Smooth muscle cell of the umbilical artery (primary cell): ENCODE measurements around the gene GATA6. TPM values are rescaled to one million over a fixed set of nuclear protein-coding genes. Genes with fewer than 3 reads are reported as not detected.

Experiments used
- total RNA-seq: library from RNA; depleted of rRNA; stranded (reverse); fragments of >200 nt; gene quantifications from 2 replicates; pipeline ENCODE4 v1.2.3, GENCODE V29; 2014

GATA6 gene
- 48.7 and 69.8 TPM in 2 replicates for total RNA-seq

GRCh38 chr18:22169011-22169888, at the start of gene GATA6:
GATA6 (plus strand) TSS chr18:22169589; CDS start chr18:22171145, 1,556 bp downstream.

Other genes with a start within 250 kb of the GATA6 start
- 0.05 TPM in 1 of 2 replicates, not detected in the other for gene CTAGE1, start 248.3 kb downstream of the GATA6 start, total RNA-seq